GM21515 (cell line): ENCODE results near the gene MINAR2.

ENCODE experiments used
- ATAC-seq: cut with Tn5 transposase; IDR thresholded peaks from one replicate; pipeline ENCODE4 v1.9.1; 2021; ENCODE audit not compliant: unreplicated experiment

Gene MINAR2, protein sequence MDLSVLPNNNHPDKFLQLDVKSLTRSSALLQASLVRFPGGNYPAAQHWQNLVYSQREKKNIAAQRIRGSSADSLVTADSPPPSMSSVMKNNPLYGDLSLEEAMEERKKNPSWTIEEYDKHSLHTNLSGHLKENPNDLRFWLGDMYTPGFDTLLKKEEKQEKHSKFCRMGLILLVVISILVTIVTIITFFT

DNA sequence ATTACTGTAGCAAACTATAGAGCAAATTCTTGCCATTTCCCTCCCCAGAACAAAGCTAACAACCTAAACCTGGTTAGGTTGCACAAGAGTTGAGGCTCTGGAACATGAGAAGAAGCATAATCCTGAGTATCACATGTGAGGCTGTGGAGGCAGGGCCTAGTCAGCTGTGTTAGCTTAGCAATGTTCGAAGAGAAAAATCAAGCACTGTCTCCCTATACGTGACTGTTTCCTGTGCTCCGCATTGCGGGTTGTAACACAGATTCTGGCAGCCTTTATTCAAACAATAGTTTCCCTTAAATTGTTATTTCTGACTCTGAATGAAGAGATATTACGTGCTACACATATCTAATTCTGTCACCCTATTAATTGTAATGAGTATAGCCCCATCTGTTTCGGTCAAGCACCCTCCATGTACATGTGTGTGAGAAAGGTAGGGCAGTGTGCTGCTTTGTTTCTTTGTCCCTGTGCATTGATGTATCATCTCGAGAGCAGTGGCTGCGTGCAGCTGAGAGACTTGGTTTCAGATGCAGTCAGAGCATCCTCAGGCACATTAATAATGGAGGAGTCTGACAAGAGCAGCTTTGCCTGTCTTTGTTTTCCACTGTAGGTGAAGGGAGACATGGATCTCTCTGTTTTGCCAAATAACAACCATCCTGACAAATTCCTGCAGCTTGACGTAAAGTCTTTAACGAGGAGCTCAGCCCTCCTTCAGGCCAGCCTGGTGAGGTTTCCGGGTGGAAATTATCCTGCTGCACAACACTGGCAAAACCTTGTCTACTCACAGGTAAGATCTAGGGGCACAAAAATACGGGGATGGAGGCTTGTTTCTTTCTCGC, at the start of gene MINAR2:
Gene MINAR2, plus strand, starts transcription at position 523 of the 836 bp plus-strand sequence. Its CDS starts 97 bp downstream, at position 620.
- ATAC-seq: no peak

DNA sequence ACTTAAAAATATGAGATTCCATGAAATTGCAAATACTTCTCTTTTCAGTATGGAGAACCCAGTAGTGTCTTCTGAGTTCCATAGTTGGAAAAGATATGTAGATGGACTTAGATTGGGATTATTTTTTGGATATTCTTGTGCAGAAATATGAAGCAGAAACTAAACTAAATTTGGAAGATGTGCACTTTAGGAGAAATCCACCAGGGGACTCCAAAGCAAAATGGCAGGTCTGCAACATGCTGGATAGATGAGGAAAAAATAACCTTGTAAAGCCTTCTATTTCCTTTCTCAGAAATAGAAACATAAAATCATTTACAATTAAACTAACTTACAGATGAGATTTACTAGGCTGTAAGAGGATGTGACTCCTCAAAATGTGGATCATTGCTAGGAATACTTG, 49.2 kb upstream of the MINAR2 start:
- ATAC-seq: no peak

DNA sequence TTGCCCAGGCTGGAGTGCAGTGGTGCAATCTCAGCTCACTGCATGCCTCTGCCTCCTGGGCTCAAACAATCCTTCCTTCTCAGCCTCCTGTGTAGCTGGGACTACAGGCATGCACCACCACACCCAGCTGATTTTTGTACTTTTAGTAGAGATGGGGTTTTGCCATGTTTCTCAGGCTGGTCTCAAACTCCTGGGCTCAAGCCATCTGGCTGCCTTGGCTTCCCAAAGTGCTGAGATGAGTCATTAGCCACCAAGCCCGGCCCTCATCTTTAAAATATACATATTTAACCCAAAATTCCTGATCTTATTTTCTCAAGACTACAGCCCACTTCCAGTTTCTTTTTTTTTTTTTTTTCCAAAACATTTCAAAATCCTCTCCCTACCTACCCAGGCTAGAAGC, 31.7 kb upstream of the MINAR2 start:
- ATAC-seq: no peak

DNA sequence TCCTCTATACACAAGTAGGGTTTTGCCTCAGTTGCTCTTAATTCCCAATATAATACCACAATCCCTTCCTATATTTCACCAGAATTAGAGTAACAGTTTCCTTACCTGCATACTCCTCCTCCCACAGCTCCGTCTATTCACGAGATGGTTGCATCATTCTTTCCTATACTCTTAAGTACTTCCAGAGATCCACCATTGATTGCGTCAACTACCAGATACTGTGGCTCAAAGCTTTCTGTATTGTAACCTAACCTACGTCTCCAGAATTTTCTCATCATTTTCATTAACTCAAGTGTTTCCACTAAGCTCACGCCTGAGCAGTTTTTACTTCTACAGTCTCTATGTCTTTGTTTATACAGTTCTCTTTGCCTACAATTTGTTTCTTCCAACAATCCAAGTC, 31.2 kb upstream of the MINAR2 start:
- ATAC-seq: no peak

DNA sequence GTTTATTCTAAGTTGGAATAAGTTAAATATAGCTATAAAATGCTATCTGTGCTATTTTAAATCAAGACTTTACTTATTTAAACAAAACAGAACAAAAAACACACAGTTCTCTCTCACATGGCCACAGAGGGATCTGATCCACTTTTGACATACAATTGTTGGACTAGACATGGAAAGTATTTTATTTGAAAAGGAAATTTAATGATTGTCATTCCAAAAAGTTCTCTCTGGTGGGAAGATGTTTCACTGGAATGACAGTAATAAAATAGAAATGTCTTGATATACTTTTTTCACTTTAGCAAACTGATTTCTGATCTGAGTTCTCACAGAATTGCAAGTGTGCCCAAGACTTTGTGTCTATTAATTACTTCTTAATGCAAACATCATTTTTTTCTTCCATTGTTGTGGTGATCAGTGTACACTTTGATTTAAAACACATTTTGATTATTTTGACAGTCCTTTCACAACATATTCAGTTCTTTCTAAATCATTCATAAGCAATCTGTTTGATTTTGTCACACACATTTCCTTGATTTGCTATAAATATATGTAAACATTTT, 30.1 kb upstream of the MINAR2 start:
- ATAC-seq: no peak

- no peak for ATAC-seq
These were observed 29.3 kb upstream of the MINAR2 start for GRCh38 chr5:129718471-129719090.

- ATAC-seq: no peak
These were observed 23.7 kb upstream of the MINAR2 start for GRCh38 chr5:129724222-129724621.

DNA sequence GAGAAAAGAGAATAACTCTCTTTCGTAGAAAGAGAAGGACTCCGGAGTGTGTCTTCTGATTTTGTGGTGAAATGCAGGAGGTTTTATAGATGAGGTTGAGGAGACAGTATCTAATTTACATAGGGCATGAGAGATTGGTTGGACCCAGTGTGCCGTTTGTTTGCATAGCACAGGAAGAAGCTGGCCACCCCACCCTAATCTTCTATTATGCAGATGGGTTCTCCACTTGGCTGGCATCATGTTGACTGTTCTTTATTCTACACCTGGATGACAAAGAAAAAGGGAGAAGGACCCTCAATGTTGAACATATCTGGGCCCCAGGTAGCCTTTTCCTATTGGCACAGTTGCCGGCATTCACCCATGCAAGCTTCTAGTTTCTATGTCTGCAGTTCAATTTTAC, 23.2 kb upstream of the MINAR2 start:
- ATAC-seq: no peak

DNA sequence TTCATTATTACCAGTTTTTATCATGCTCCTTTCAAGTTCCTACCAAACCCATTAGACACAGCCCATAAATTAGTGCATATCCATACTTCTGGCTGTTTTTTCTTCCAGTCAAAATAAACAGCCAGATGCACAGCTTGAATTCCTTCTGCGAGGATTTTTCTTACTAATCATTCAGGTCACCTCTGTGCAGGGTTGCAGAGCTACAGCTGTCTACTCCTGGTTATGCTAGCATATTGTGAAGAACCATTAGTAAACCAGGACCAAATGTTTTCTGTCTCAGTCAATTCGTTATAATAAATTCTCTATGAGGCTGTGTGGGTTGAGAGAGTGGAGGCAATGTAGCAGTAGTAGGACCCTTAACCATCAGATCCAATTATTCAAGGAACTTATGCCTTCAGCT, 8.1 kb upstream of the MINAR2 start:
- ATAC-seq: no peak

GRCh38 chr5:129743541-129744187, 4.2 kb upstream of the MINAR2 start:
- no peak for ATAC-seq

DNA sequence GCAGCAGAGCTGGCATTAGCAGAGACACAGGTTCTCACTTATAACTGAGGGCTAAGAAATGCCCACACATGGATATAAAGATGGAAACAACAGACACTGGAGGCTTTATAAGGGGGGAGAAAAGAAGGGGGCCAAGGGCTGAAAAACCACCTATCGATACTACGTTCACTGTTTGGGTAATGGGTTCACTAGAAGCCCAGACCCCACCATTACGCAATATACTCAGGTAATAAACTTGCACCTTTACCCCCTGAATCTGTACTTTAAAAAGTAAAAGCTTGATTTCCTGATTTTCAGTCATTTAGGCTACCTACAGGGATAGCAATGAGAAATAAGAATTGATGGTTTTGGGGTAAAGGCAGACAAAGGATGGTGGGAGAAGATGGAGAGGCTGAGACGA, 1.9 kb upstream of the MINAR2 start:
- ATAC-seq: no peak

DNA sequence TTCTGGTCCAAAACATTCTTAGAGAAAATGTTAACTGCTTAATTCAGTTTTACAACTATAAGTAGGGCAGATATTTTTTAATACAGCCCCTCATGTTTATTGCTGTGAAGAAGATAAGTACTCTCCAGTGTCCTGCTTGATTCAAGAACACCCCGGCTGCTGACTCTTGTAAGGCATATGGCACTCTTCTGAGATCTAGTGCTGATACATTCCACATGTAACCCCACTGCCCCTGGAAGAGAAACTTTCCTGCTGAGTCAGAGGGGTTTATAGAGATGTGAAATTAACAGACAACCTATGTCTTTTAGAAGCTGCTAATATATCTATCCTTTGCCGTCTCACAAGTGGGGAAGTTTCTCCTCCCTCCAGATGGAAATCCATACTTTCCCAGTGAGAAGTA, 1.0 kb upstream of the MINAR2 start:
- ATAC-seq: no peak

GRCh38 chr5:129748913-129749880, 1.3 kb downstream of the MINAR2 start:
- ATAC-seq: no peak

DNA sequence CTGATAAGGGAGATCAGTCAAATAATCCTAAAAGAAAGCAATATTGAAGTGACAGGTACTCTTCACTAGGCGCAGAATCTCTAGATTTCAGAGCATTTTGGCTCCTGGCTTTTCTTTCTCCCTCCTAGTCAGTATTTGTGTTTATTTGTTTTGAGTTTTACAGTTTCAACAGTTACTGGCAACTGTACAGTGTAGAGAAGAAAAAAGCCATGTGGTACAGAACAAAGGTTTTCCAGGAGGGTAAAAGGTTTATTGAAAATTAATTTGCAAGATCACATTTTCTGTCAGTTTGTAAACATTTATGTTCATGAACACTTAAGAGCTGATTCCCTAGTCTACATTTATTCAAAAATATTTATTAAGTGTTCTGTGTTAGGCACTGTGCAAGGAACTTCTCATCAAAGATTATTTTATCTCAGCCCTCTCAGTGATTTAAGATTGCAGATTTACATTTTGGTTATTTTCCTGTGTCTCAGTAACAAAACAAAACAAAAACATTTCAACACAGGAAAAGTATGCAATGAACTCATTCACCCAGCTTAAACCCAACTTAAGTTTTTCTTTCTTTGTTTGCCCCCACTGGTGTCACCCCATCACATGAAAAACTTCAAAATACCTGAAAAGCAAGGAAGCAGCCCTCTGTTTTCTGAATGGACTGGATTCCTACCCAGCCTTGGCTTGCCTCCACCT, 12.9 kb downstream of the MINAR2 start:
- ATAC-seq: no peak

- no peak for ATAC-seq
These were observed 15.8 kb downstream of the MINAR2 start for GRCh38 chr5:129763651-129764050.

- no peak for ATAC-seq
These were observed 18.9 kb downstream of the MINAR2 start for GRCh38 chr5:129766798-129767197.

GRCh38 chr5:129767927-129768380, 20.1 kb downstream of the MINAR2 start:
- peak; percentile 89 for ATAC-seq

DNA sequence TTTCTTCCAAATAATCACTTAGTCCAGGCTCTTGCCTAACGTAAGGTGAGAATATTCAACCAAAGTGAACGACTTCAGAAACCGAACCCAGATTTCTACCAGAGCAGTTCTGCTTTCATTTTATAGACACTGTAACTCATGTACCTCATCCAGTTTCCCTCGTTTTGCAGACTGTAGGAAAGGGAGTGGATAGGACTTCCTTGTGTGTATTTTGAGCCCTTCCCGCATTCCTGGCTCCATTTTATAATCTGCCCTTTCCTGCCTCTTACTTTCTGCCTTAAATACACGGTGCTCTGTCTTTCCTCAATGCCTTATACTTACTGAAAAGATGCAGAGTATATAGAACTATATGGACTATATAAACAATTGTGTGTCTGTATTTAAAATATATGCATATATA, 20.8 kb downstream of the MINAR2 start:
- no peak for ATAC-seq

DNA sequence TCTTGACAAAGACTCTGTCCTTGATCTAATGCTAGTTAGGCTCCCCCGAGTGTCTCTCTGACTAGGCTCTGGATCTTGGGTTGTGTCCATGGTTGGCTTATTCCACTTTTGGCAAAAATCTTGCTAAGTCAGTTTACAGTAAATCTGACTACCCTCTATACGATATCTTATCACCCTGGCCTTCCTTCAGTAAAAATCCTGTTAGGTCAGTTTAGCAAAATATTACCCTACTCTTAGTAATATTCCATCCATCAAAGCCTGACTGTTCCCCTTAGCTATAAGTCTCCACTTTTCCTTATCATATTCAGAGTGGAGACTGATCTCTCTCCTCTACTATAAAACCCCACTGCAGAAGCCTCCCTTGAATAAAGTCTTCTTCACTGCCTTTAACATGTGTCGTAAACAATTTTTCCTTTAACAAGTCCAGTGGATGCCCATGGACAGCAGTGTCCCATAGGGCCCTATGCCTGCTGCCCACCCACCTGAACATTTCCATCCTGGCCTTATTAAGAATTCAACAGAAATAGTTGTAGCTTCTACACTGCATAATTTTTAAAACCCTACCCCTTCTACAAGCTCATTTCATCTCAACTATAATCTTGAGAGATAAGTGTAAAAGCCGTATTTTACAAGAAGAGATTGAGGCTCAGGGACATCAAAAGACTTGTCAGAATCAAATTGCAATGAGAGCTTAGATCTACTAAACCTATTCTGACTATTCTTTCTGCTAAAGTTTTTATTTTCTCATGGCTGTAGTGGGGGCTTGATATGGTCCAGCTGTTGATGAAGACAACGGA, 22.3 kb downstream of the MINAR2 start:
- no peak for ATAC-seq
